HG02870 (cell line): ENCODE results near the gene FAM20C.

Source experiments
- ATAC-seq: cut with Tn5 transposase; IDR thresholded peaks from one replicate; pipeline ENCODE4 v1.9.1; 2021; ENCODE audit warnings: mild to moderate bottlenecking, moderate library complexity; ENCODE audit not compliant: unreplicated experiment

Gene FAM20C

DNA sequence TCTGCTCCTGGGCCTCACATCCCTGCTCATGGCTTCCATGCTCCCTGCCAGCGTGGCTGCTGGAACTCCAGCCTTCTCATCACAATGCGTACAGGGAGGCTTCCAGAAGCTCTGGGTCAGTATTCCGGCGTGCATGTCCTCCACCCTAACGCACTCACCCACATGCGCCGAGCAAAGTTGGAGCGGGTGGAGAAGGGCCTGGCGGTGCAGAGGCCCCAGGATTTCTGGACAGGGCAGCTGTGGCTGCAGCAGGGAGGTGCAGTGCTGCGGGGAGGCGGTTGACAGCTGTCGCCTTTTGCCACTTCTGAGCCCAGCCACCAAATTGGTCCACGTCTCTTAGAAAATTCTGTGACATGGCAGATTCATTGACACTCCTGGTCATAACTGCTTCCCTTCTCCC is 33.6 kb upstream of the FAM20C start:
- ATAC-seq, result no peak

DNA sequence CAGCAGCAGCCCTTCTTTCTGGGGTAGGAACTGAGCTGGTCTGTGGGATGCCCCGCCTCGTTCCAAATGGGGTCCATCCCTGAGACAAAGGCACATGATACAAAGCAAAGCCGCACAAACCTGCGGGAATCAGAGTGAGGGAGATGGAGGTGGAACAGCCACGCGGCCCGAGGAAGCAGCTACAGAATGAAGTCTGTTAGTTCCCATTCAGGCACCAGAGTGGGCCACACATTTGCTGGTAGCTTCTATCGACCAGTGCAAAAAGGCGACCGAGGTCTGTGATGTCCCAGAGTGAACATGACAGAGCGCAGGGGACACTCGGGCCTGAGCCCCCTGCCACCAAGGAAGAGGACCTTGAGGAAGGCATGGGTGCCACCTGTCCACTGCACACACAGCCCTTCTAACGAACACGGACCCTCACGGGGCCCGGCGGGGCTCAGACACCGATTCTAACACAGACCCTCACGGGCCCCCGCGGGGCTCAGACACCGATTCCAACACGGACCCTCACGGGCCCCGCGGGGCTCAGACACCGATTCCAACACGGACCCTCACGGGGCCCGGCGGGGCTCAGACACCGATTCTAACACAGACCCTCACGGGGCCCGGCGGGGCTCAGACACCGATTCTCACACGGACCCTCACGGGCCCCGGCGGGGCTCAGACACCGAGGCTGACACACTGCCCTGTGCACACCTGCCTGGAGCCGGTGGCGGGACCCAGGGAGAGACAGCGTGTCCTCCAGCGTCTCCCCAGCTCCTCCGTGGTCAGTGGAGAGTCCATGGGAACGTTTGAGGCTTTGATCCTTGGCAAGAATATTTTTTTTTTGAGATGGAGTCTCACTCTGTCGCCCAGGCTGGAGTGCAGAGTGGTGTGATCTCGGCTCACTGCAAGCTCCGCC is 32.8 kb upstream of the FAM20C start:
- no peak for ATAC-seq

DNA sequence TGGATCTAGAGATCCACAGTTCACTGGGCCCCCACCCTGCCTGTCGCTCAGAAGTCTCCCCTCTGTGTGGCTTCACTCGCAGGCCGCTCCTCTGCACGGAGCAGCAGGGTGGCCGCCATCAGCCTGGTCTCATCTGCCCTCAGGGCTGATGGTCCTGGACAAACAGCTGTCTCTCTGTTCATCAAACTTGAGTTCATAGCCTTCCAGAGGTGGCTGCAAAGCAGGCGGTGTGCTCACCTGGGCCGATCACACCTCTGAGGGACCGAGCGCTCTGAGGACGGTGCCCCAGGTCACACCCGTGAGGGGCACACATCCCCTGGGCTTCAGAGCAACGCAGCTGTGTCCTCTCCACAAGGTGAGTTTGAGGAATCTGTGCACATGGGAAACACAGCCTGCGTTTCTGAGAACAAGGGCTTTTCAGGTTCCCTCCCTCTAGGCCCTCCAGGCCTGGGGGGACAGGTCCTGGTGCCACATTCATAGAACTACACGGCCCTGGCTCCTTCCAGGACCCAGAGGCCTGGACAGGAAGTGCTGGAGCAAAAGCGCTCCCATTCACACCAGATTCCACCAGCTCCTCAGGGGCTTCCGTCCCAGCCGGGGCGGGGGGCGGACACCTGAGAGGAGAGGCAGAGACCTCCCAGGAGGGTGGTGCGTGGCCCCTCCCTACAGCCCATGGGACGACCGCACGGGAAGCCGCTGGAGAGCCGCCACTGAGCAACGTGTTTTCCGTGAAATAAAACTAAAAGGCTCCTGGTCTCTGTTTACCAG is 31.2 kb upstream of the FAM20C start:
- no peak for ATAC-seq

DNA sequence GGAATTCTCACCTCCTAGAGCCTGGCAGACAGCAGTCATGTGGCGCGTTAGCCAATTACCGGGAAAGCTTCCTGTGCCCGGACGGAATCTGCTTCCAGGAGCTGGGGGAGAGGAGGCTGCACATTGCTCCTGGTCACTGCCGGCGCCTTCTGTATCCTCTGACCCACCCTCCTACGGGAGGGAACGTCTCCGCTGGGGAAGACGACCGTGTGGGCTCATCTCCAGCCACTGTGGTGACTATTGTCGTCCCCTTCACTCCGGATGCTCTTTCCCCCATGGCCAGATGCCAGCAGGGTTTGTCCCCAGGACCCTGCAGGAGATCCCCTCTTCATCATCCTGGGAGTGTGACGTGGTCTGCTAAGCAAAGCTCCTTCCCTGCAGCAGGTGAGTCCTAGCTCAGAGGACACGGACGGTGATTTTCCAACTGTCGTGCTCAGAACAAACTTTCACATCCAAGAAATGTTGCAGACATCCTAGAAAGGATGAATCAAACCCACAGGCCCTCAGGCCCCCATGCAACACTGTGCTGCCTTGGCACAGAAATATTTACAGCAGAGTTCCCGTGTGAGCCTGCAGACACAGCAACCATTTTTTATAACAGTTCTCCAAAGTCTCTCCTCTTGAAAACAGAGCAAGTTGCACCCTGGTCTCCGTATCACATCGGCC is 29.6 kb upstream of the FAM20C start:
- no peak for ATAC-seq

DNA sequence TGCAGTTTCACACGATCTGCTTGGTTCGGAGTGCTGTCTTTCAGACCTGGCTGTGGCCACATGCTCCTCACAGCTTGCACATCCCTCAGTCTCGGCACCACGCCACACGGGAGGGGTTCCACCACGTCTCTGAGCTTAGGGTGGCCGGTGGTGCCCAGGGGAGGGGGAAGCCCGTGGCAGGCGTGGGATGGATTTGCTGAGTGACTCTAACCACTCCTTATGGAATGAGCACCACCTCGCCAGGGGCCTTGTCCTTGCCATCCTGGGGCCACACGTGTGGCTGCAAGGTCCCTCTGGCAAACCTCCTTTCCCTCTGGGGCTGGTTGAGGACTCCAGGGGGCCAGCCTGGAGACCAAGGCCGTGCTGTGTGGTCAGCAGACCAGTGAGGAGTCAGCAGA is 29.1 kb upstream of the FAM20C start:
- ATAC-seq, result no peak

DNA sequence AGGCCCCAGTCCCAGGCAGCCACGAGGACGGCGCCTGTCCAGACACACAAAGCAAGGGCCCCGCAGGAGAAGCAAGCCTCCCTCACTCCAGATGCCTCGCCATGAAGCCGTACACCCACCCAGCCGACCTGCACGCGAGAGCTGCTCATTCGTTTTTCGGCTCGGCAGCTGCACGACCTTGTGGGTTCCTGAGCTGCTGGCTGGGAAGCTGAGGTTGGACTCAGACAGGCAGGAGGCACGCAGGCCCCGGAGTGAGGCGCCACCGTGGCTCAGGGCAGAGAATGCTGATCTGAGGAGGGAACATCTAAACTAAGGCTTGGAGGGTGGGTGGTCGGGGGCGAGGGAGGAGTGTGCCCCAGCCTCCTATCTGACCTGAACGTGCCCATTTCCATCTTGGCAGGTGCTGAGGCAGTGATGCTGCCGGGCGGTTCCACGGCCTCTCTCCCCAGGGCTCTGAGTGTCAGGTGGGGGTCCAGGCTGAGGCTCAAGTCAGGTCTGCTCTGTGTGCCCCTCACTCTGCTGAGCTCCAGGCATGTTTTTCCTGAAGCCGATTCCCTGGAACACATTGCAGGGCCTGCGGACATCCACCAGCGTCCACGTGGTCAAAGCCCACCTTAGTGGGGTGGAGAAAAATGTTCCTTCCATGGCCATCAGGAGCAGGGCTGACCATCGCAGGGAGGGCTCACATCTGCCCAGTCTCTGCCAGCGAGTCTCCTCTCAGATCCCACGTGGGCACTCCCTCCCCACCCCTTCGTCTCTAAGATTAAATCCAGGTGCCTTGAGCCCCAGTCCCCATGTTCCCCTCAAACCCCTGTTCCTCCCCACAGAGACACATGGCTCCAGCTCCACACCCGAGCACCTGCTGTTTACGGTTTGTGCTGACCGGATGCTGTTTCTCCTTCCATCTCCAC is 28.1 kb upstream of the FAM20C start:
- no peak for ATAC-seq

DNA sequence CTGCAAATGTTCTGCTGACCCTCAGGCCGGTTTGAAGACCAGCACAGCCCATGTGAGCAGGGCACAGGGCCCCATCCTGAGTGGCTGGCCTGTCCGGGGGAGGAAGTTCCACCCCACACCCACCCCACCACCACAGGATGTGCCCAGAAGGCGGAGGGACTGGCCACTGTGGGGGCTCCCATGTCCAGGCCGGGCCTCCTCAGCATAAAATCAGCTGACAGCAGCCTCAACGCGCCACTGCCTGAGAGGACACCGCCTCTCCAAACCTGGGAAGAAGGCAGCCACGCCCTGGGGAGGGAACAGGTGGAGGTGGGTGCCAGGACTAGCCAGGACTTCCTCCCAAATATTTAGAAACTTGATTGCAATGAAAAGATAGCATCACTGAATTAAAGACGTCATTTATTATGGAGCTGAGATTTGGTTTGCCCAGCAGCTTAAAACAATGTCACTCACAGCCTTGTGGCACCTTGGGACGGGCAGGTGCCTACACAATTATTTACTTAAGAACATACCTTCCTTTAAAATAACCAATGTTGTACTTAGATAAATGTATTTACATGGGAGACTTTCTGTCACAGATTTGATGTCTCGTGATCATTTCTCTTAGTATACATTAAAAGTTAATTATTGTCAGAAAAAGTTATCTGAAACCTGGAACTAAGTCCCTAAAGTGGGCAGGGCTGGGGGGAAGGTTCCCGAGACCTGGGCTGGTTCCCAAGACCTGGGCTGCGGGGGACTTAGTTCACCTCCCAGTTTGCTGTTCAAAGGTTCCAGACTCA is 27.3 kb upstream of the FAM20C start:
- ATAC-seq, result no peak

DNA sequence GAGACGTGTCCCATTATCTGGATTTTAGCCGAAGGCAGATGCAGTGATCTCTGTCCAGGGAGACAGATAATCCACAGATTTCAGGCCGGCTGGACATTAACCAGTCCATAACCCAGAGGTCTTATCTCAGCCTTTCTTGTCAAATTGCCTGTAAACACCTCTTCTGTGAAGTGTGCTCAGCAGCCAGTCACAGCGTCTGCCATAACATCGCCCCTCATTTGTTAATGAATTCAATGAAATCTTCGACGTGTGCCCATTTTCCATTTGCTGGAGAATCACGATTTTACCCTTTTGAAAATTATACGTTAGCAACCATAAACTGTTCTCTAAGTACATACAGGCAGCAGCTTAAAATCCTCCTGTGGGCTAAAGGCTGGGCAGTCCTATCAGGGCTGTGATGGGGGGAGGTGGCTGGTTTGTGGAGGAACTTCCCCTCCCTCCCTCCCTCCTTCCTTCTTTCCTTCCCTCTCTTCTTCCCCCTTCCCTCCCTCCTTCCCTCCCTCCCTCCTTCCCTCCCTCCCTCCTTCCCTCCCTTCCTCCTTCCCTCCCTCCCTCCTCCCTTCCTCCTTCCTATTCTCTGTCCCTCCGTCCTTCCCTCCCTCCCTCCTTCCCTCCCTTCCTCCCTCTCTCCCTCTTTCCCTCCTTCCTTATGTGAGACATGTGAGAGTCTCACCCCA is 26.6 kb upstream of the FAM20C start:
- ATAC-seq, result no peak

DNA sequence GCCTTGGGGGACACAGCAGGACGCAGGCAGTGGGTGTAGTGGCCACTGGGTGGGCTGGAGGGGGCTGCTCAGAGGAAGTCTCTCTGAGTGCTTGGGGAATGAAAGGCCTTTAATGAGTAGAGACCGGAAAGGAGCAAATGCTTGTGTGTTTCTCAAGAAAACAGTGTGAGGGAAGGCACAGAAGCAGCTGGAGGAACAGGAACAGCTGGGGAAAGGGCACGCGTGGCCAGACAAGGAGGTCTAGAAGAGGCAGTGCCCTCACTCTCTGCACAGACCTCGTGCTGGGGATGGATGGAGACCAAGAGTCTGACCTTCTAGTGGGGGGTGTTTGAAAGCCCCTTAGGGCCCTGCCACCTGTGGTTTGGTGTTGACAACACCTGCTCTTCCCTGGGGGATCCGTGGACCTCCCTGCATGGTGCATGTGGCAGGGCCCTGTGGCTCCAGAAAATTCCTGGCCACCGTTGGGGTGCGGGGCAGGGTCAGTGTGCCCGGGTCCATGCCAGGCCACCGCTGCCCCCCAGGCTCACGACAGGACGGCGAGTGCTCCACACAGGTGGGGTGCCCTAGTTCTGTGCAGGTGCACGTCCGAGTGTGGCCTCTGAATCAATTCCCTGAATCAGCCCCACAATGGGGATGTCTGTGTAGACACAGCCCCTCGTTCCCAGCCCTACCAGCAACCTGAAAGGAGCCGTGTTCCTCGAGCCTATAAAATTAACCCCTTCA is 25.9 kb upstream of the FAM20C start:
- ATAC-seq, result no peak

DNA sequence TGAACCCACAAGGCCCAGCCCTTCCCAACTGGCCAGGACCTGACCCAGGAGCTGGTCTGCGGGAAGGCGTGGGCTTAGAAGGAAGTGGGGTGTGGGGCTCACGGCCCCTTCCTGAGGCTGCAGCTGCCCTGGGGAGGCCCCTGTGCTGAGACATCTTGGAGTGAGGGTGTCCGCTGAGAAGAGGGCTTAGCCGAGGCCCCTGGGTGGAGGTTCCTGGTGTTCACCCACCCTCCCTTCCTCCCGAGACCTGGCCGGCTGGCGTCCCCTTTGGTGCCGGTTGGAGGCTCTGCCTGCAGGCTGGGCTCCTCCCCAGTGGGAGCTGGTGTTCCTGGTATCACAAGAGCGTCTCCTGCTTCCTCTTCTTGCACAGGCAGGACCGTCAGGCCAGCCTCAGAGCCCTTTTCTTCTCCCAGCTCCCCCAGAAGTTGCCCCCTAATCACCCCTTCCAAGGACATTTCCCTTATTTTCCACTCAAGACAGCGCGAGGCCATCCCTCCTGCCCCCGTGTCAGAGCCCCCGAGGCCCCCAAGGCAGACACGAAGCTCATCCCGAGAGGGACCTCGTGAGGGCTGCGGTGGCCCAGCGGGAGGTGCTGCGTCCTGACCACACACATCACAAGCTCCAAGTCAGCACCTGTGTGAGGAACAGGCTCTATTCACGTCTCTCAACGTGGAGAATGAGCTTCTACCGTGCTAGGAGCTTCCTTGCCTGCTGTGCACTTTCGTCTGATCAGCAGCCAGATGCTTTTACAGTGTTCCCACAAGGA is 25.1 kb upstream of the FAM20C start:
- no peak for ATAC-seq

DNA sequence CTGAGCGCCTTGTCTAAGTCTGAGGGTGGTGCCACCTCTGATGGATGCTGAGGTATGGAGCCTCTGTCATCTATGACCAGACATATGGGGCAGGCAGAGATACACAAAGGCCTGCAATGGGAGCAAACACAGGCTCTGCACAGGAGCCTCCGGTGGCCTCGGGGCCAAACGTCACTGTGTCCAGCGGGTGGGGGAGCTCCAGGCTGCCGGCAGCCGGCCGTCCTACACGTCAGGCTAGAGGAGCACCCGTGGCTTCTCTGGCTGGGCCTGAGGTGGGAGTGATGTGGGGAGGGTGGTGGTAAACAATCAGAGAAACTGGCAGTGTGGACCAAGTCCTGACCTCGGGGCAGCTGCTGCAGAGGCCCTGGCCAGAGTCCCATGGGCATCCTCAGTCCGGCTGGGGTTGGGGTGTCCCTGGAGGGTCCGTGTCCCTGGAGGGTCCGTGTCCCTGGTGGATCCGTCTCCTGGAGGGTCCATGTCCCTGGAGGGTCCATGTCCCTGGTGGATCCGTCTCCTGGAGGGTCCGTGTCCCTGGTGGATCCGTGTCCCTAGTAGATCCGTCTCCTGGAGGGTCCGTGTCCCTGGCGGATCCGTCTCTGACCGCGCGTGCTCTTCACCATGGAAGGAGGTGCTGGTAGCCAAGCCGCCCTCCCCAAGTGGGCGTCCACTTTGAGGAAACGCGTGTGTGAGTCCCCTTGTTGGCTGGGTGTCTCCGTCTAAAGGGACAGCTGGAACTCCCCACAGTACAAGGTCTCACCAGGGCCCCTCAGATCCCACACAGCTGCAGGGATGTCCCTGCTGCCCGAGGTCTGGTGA is 24.2 kb upstream of the FAM20C start:
- ATAC-seq, result no peak

DNA sequence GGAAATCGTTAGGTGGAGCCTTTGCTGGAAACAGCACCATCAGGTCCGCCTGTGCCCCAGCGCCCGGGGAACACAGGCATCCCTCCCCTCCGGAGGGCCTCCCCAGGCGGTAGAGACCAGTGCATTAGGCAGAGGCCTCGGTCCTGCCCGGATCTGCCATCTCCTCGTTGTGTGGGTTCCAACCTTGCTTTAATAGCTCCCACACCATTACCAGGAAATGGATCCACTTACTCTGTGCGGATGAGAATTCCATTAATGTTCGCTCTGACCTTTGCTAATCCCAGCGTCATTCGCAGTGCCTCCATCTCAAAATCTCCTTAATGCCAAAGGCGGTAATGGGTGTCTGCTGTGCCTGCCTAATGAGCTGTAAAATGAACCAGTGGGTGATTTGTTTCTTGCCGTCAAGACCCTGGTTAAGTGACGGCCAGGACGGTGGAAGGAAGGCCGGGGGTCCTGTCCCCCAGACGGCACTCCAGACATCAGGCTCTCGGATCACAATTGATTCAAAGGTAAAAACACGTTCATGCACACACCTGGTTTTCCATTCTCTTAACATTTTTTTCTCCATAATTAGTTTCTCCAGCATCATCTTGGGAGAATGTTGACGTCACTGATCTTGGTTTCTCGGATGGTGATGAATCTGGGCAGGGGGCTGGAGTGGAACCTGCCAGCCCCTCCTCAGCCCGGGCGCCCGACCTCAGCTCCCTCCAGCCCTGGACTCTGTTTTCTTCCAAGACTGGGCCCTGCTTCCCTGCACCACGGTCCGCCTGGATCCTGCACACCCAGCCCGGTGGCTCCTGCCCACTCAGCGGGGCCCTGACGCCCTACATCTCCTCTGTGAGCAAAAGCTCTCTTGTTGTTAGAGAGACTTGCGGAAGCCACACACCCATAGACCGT is 22.8 kb upstream of the FAM20C start:
- no peak for ATAC-seq

DNA sequence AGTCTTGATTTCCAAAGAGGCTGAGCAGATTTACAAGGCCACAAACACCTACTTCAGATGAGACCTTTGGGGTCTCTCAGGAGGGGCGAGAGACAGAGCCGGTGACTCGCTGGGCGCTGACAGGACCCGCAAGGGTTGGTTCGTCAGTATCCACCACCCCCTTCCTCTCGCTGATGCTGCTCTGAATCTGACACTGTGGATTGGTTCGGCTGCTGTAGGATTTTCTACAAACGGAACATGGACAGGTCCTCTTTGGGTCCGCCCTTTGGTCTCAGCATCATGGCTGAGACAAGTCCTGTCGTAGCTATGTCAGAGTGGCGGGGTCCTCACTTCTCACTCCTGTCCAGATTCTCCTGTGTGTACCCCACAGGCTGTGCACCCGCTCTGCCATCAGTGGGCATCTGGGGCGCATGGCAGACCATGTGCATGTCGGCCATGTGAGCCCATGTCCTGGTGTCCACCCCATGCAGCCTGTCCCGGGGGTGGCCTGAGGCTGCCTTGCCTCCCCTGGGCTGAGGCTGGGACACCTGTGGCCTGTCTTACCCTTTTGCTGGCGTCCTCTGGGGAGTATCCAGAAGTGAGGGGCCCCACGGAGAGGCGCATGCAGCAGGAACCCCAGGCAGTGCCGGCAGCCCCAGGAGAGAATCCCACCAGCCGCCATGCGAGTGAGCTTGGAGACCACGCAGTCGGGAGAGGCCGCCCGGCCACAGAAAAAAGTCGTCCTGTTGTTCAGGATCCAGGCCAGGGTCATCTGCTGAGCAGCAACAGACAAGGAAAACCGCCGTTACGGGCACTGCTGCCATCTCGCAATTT is 21.6 kb upstream of the FAM20C start:
- no peak for ATAC-seq

DNA sequence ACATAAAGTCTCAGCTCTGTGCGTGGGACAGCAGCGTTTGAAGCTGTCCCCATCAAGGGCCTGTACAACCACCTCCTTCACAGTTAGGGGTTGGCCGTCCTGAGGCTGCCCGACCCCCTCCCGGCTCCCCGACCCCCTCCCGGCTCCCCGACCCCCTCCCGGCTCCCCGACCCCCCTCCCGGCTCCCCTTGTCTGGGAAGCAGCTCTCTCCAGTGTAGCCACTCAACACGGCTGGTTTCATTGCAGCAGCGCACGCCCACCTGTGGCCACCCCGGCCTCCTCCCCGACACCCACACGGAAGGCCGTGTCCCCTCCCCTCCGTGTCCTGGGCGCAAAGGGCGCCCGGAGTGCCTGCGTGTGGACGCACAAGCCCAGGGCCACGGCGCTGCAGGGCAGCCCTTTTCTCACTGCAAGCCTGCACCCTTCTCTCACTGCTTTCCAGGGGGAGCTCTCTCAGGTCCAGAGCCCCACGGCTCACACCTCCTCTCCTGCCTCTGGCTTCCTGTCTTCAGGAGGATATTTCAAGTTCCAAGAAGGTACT is 20.9 kb upstream of the FAM20C start:
- no peak for ATAC-seq

DNA sequence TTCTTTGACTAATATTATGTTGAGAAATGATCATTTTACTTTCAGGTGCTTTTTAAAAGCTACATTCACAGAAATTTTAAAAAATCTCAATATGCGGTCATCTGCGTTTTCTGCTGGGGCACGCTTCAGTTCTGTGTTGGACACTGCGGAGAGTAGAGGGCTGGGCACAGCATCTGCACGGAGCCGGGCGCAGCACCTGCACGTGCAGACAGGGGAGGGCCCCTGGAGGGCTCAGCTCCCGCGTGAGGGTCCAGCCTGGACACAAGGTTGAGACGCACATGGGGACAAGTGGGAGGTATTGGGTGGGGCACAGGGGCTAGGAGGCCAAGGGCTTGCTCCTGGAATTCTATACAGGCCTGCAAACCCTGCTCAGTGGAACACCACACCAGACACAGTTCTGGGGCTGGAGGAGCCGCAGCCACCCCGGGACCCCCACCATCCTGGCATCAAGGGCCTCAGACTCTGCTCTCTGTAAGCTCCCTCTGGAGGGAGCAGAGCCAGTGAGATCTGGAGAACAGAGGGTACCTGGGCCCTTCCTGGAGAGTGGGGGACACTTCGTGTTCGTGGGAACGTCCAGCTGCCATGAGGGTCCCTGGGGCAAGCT is 20.4 kb upstream of the FAM20C start:
- ATAC-seq, result no peak
